ENCODE results near the gene DOCK7. TPM values are rescaled to one million over a fixed set of nuclear protein-coding genes. Genes with fewer than 3 reads are reported as not detected.

Gene DOCK7
- total and polyA plus RNA-seq, 2 of the 13 experiments (the other 11 are each of a cell fraction or from before 2014, with no cell fraction given), result 45.7 to 67.2 TPM

DNA sequence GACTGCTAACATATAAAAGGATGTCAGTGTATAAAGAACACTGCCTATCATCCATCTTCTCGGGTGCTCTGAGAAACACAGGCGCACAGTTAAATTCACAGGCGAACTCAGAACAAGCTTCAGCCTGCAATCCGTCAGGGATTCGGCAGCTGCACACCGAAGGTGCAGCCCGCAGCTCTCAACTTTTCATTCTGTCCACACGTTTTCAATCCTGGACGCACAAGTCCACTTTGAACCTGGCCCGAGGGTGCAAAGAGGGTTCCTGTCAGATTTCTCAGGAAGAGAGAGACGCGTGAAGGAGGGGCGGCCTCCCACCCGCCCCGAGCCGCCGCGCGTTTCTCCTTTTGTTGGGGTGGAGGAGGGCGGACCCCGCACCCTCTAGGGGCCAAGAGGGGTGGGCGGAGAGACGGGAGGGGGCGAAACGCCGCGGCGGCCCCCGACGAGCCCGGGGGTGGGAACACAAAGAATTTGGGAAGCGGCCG, 724 bp downstream of the DOCK7 start (continued):
- TF ChIP-seq, protein P1, sequence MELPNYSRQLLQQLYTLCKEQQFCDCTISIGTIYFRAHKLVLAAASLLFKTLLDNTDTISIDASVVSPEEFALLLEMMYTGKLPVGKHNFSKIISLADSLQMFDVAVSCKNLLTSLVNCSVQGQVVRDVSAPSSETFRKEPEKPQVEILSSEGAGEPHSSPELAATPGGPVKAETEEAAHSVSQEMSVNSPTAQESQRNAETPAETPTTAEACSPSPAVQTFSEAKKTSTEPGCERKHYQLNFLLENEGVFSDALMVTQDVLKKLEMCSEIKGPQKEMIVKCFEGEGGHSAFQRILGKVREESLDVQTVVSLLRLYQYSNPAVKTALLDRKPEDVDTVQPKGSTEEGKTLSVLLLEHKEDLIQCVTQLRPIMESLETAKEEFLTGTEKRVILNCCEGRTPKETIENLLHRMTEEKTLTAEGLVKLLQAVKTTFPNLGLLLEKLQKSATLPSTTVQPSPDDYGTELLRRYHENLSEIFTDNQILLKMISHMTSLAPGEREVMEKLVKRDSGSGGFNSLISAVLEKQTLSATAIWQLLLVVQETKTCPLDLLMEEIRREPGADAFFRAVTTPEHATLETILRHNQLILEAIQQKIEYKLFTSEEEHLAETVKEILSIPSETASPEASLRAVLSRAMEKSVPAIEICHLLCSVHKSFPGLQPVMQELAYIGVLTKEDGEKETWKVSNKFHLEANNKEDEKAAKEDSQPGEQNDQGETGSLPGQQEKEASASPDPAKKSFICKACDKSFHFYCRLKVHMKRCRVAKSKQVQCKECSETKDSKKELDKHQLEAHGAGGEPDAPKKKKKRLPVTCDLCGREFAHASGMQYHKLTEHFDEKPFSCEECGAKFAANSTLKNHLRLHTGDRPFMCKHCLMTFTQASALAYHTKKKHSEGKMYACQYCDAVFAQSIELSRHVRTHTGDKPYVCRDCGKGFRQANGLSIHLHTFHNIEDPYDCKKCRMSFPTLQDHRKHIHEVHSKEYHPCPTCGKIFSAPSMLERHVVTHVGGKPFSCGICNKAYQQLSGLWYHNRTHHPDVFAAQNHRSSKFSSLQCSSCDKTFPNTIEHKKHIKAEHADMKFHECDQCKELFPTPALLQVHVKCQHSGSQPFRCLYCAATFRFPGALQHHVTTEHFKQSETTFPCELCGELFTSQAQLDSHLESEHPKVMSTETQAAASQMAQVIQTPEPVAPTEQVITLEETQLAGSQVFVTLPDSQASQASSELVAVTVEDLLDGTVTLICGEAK (IDR thresholded peaks at IDR 0.05), result no peak
- TF ChIP-seq, protein P1 (CRISPR knock-in tag; IDR thresholded peaks at IDR 0.05), result no peak
- TF ChIP-seq ZNF781 (CRISPR knock-in tag; IDR thresholded peaks at IDR 0.05; ENCODE audit: borderline replicate concordance, not compliant biosample characterization) (no peak), ZNF567 (CRISPR knock-in tag; IDR thresholded peaks at IDR 0.05; ENCODE audit: borderline replicate concordance) (no peak), RFXAP (CRISPR knock-in tag; IDR thresholded peaks at IDR 0.05; ENCODE audit: borderline replicate concordance) (0 out of 2 replicates have a peak, but pooled peaks have one; percentile 43), AKAP8 (CRISPR knock-in tag; IDR thresholded peaks at IDR 0.05) (no peak), ZKSCAN8 (CRISPR knock-in tag; IDR thresholded peaks at IDR 0.05; ENCODE audit: borderline replicate concordance) (no peak), ZNF207 (IDR thresholded peaks at IDR 0.05; ENCODE audit: borderline replicate concordance) (no peak), IKZF4 (CRISPR knock-in tag; IDR thresholded peaks at IDR 0.05; ENCODE audit: borderline replicate concordance, low read depth, not compliant biosample characterization) (no peak), ZBTB21 (CRISPR knock-in tag; IDR thresholded peaks at IDR 0.05) (no peak), SRF (IDR thresholded peaks at IDR 0.05; ENCODE audit: low read depth, low read length) (no peak)
- TF ChIP-seq, protein P2, sequence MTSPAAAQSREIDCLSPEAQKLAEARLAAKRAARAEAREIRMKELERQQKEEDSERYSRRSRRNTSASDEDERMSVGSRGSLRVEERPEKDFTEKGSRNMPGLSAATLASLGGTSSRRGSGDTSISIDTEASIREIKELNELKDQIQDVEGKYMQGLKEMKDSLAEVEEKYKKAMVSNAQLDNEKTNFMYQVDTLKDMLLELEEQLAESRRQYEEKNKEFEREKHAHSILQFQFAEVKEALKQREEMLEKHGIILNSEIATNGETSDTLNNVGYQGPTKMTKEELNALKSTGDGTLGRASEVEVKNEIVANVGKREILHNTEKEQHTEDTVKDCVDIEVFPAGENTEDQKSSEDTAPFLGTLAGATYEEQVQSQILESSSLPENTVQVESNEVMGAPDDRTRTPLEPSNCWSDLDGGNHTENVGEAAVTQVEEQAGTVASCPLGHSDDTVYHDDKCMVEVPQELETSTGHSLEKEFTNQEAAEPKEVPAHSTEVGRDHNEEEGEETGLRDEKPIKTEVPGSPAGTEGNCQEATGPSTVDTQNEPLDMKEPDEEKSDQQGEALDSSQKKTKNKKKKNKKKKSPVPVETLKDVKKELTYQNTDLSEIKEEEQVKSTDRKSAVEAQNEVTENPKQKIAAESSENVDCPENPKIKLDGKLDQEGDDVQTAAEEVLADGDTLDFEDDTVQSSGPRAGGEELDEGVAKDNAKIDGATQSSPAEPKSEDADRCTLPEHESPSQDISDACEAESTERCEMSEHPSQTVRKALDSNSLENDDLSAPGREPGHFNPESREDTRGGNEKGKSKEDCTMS (CRISPR knock-in tag; conservative IDR thresholded peaks at IDR 0.05), result no peak
- TF ChIP-seq, protein P3, sequence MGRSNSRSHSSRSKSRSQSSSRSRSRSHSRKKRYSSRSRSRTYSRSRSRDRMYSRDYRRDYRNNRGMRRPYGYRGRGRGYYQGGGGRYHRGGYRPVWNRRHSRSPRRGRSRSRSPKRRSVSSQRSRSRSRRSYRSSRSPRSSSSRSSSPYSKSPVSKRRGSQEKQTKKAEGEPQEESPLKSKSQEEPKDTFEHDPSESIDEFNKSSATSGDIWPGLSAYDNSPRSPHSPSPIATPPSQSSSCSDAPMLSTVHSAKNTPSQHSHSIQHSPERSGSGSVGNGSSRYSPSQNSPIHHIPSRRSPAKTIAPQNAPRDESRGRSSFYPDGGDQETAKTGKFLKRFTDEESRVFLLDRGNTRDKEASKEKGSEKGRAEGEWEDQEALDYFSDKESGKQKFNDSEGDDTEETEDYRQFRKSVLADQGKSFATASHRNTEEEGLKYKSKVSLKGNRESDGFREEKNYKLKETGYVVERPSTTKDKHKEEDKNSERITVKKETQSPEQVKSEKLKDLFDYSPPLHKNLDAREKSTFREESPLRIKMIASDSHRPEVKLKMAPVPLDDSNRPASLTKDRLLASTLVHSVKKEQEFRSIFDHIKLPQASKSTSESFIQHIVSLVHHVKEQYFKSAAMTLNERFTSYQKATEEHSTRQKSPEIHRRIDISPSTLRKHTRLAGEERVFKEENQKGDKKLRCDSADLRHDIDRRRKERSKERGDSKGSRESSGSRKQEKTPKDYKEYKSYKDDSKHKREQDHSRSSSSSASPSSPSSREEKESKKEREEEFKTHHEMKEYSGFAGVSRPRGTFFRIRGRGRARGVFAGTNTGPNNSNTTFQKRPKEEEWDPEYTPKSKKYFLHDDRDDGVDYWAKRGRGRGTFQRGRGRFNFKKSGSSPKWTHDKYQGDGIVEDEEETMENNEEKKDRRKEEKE (IDR thresholded peaks at IDR 0.05), result no peak

All from HepG2 (cell line).